Measurements from ENCODE around the gene ADAD2. TPM values are rescaled to one million over a fixed set of nuclear protein-coding genes. Genes with fewer than 3 reads are reported as not detected.

Gene ADAD2
- total RNA-seq, 2 experiments from 2014 or later = not detected

GRCh38 chr16:84153660-84154214 is 37.2 kb upstream of the ADAD2 start:
- DNase-seq (ENCODE audit: low spot score) = no peak
- ChIA-PET POLR2A (no interaction called here), CTCF (ENCODE audit: unreplicated experiment) (no interaction called here)
- Histone ChIP-seq H3K4me1 (ENCODE audit: insufficient read depth, low read length, poor library complexity, severe bottlenecking) (no peaks in the 10 kb centered on the region), H3K79me2 (ENCODE audit: insufficient read depth, low read depth, low read length) (no peaks in the 10 kb centered on the region), H3K4me3 (ENCODE audit: low read depth, low read length, poor library complexity, severe bottlenecking) (no peak overlapping the region), H2AFZ (ENCODE audit: low read length) (no peak overlapping the region), H4K20me1 (ENCODE audit: insufficient read depth, low read length) (no peaks in the 10 kb centered on the region), H3K27ac (ENCODE audit: low read depth, low read length, poor library complexity, severe bottlenecking) (no peak overlapping the region), H3K36me3 (ENCODE audit: insufficient read depth, low read length) (no peaks in the 10 kb centered on the region), H3K9me3 (ENCODE audit: low read length) (no peaks in the 10 kb centered on the region), H3K4me2 (ENCODE audit: low read length) (no peak overlapping the region), H3K9me2 (ENCODE audit: insufficient read depth, low read length) (no peaks in the 10 kb centered on the region)
- no TSS peak for BruUV-seq (replicated peaks)
- intact Hi-C loops (cut with micrococcal nuclease; ENCODE audit: unreplicated experiment) = no loop called here
- TF ChIP-seq CTCF (conservative IDR thresholded peaks at IDR 0.05; ENCODE audit: low read length) = no peak
- no peak for TF ChIP-seq EZH2phosphoT487 (IDR thresholded peaks at IDR 0.05; ENCODE audit: borderline replicate concordance, low read depth, low read length)

GRCh38 chr16:84155226-84155625 is 35.7 kb upstream of the ADAD2 start:
- no peaks in the 10 kb centered on the region for H3K36me3 ChIP-seq (ENCODE audit: insufficient read depth, low read length)
- no TSS peak for BruUV-seq (replicated peaks)
- no peak overlapping the region for H3K4me3 ChIP-seq (ENCODE audit: low read depth, low read length, poor library complexity, severe bottlenecking)
- H3K79me2 ChIP-seq (ENCODE audit: insufficient read depth, low read depth, low read length) = no peaks in the 10 kb centered on the region
- no peak overlapping the region for H3K4me2 ChIP-seq (ENCODE audit: low read length)
- CTCF ChIA-PET (ENCODE audit: unreplicated experiment) = no interaction called here
- intact Hi-C loops (cut with micrococcal nuclease; ENCODE audit: unreplicated experiment) = no loop called here
- no peaks in the 10 kb centered on the region for H3K4me1 ChIP-seq (ENCODE audit: insufficient read depth, low read length, poor library complexity, severe bottlenecking)
- no peaks in the 10 kb centered on the region for H3K9me3 ChIP-seq (ENCODE audit: low read length)
- TF ChIP-seq CTCF (conservative IDR thresholded peaks at IDR 0.05; ENCODE audit: low read length) = no peak
- no peak for TF ChIP-seq EZH2phosphoT487 (IDR thresholded peaks at IDR 0.05; ENCODE audit: borderline replicate concordance, low read depth, low read length)
- no peaks in the 10 kb centered on the region for H4K20me1 ChIP-seq (ENCODE audit: insufficient read depth, low read length)
- no peak overlapping the region for H2AFZ ChIP-seq (ENCODE audit: low read length)
- no peak overlapping the region for H3K27ac ChIP-seq (ENCODE audit: low read depth, low read length, poor library complexity, severe bottlenecking)
- POLR2A ChIA-PET = interaction anchor here (0.6 to 0.7 kb wide), 2 partner anchors 38 to 491 kb away, joined by 3 read pairs; no protein-coding TSS in a partner anchor
- DNase-seq (ENCODE audit: low spot score) = no peak
- no peaks in the 10 kb centered on the region for H3K9me2 ChIP-seq (ENCODE audit: insufficient read depth, low read length)

DNA sequence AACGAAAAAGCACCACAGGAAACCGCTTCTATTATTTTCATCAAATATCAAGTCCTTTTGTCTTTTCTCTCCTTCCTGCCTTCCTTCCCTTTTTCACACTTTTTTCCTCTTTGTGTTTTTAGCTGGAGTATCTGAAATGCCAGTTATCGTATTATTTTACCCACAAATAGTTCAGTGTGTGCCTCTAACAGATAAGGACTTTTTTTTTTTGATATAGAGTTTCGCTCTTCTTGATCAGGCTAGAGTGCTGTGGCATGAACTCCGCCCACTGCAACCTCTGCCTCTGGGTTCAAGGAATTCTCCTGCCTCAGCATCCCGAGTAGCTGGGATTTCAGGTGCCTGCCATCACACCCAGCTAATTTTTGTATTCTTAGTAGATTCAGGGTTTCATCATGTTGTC is 35.2 kb upstream of the ADAD2 start:
- Histone ChIP-seq H2AFZ (ENCODE audit: low read length) (no peak overlapping the region), H3K4me2 (ENCODE audit: low read length) (no peak overlapping the region), H3K9me3 (ENCODE audit: low read length) (no peaks in the 10 kb centered on the region), H4K20me1 (ENCODE audit: insufficient read depth, low read length) (no peaks in the 10 kb centered on the region), H3K79me2 (ENCODE audit: insufficient read depth, low read depth, low read length) (no peaks in the 10 kb centered on the region), H3K4me1 (ENCODE audit: insufficient read depth, low read length, poor library complexity, severe bottlenecking) (no peaks in the 10 kb centered on the region), H3K36me3 (ENCODE audit: insufficient read depth, low read length) (no peaks in the 10 kb centered on the region), H3K9me2 (ENCODE audit: insufficient read depth, low read length) (no peaks in the 10 kb centered on the region), H3K4me3 (ENCODE audit: low read depth, low read length, poor library complexity, severe bottlenecking) (no peak overlapping the region), H3K27ac (ENCODE audit: low read depth, low read length, poor library complexity, severe bottlenecking) (no peak overlapping the region)
- BruUV-seq (replicated peaks) = no TSS peak
- TF ChIP-seq EZH2phosphoT487 (IDR thresholded peaks at IDR 0.05; ENCODE audit: borderline replicate concordance, low read depth, low read length) = no peak
- no peak for TF ChIP-seq CTCF (conservative IDR thresholded peaks at IDR 0.05; ENCODE audit: low read length)
- ChIA-PET CTCF (ENCODE audit: unreplicated experiment) (no interaction called here), POLR2A (no interaction called here)
- DNase-seq (ENCODE audit: low spot score) = no peak
- intact Hi-C loops (cut with micrococcal nuclease; ENCODE audit: unreplicated experiment) = no loop called here
